ENCODE data around the gene PLEKHA7. TPM values are rescaled to one million over a fixed set of nuclear protein-coding genes. Genes with fewer than 3 reads are reported as not detected.
"Not testable (repeated sequence)": the region's sequence is repeated elsewhere in the genome, so short reads cannot be mapped to it uniquely, and the experiment has no call there.

The PLEKHA7 gene
- polyA plus RNA-seq, 3 donors, result 11.9 to 18.7 (median 16.2) TPM

DNA sequence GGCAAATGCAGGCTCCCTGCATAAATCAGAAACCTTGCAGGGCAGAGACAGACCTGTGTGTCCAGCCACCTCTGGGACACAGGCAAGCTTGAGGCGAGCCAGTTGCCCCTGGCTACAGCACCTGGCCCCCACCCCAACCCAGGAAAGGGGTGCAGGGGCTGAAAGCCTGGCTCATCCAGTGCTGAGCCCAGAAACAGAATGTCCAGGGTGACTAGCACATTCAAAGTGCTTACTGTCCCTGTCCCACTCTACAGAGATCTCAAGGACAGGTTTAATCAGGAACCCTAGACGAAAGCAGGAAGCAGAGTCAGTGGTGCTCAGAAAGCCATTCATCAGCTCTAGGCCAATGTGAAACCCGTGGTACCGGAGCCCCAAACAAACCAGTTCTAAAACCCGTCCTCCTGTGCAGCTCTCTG is 31.9 kb downstream of the PLEKHA7 start:
- H3K27ac ChIP-seq (ENCODE audit: low read depth, low read length), result no peak overlapping the region
- WGBS, 3 donors, result 31 to 66% (median 61%) methylated on average over 5 of the region's 5 CpGs

DNA sequence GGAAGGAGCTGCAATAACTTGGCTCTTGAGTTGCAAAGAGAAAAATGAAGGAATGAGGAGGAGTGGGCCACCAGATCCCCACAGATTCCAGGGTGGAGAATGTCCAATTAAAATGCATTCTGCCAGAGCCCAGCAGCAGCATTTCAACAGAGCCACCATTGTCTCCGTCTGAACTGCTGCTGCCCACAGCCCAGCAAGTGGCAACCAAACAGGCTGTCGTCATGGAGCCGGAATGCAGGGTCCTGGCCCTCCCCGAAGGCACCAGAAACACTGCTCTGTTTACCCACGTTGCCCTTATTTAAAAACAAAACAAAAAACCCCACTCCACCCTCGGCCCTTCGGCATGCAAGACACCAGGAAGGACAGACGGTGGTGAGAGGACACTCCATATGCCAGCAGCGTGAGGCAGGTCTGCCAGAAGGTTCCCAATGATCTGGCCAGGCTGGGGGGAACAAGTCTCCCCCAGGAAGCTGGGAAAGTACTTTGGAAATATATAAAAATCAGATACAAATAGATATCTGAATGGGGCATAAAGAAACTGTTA is 32.5 kb downstream of the PLEKHA7 start:
- WGBS, 3 donors, result 46 to 77% (median 51%) methylated on average over 9 of the region's 9 CpGs
- no peak overlapping the region for H3K27ac ChIP-seq (ENCODE audit: low read depth, low read length)

GRCh38 chr11:16979703-16980622 is 34.3 kb downstream of the PLEKHA7 start:
- 64 to 92% (median 88%) methylated on average over 8 of the region's 8 CpGs for WGBS, 3 donors
- no peak overlapping the region for H3K27ac ChIP-seq (ENCODE audit: low read depth, low read length)

DNA sequence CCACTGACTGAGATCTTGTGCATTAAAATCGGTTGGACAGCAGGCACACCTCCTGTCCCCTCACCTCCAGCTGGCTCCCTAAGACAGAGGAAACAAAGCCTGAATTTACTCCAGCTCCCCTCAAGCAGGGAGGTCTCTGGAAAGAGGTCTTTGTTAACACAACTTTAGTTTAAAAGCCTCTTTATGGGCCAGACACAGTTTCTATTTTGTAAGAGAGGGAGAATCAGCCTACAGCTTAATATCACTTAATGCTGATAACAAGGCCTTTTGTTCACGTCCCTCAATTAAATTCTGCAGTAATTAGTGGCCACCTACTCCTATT is 36.3 kb downstream of the PLEKHA7 start:
- H3K27ac ChIP-seq (ENCODE audit: low read depth, low read length), result no peak overlapping the region
- 71 to 81% (median 80%) methylated on average over 2 of the region's 2 CpGs for WGBS, 3 donors

DNA sequence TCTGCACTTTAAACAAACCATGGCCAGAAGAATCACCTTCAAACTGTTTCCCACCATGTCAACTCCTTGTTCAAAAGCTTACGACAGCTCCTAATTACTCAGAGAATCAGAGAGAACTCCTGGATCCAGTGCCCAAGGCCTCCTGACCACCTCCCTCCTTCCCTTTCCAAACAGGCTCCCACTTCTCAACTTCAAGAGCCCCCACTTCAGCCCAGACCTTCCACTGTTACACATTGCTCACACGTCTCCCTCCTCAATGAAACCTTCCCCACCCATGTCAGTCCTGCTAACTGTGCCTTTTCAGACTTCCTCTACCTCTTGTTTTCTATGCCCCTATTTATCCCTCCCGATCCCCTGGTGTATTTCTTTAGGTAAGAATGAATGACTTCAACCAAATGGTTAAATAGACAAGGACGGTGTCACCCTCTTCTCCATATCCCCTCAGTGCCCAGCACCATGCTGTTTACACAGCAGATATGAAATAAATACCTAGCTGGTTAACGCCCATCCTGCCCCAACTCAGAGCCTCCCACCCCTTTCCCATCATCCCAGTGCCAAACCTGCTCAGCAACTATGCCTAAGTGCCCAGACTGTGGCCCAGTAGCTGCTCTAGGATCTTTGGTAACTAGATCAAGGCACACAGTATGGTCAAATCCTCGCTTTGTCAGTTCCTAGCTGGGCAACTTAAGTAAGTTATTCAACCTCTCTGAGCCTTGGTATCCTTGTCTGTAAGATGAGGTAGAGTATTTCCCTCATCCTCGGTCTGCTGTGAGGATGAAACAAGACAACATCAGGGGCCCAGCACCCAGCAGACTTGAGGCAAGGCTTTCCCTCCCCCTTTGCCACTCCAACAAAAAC is 36.8 kb downstream of the PLEKHA7 start:
- H3K27ac ChIP-seq (ENCODE audit: low read depth, low read length), result no peak overlapping the region

DNA sequence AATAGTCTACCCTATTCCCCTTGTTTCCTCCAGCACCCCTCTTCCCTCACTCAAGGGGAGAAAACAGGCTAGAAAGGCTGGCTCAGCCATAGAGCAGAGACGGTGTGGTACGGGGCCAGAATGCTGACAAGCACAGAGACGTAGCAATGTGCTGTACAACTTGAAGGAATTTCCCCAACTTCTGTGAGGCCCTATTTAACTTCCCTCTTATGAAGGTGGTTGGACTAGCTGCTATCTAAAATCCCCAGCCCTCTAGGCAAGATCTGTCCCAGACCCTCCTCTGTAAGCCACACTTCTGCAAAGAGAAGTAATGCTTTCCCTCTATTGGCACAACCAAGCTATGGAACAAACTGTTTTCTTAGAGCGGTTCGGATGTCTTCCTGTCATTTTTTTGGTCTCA is 37.8 kb downstream of the PLEKHA7 start:
- 60 to 85% (median 65%) methylated on average over 5 of the region's 5 CpGs for WGBS, 3 donors
- no peak overlapping the region for H3K27ac ChIP-seq (ENCODE audit: low read depth, low read length)

More for the DNA sequence above, 36.8 kb downstream of the PLEKHA7 start:
- WGBS, 3 donors, result 79 to 88% (median 86%) methylated on average over 7 of the region's 7 CpGs

GRCh38 chr11:16975906-16976305 is 38.3 kb downstream of the PLEKHA7 start:
- H3K27ac ChIP-seq (ENCODE audit: low read depth, low read length), result no peak overlapping the region
- 69 to 79% (median 77%) methylated on average over 1 of the region's 1 CpG for WGBS, 3 donors

GRCh38 chr11:16973338-16973964 is 40.8 kb downstream of the PLEKHA7 start:
- WGBS, 3 donors, result 61 to 89% (median 62%) methylated on average over 3 of the region's 3 CpGs
- H3K27ac ChIP-seq (ENCODE audit: low read depth, low read length), result no peak overlapping the region

- no peak overlapping the region for H3K27ac ChIP-seq (ENCODE audit: low read depth, low read length)
- 65 to 71% (median 67%) methylated on average over 5 of the region's 5 CpGs for WGBS, 3 donors
These were observed 44.9 kb downstream of the PLEKHA7 start for GRCh38 chr11:16969010-16969999.

DNA sequence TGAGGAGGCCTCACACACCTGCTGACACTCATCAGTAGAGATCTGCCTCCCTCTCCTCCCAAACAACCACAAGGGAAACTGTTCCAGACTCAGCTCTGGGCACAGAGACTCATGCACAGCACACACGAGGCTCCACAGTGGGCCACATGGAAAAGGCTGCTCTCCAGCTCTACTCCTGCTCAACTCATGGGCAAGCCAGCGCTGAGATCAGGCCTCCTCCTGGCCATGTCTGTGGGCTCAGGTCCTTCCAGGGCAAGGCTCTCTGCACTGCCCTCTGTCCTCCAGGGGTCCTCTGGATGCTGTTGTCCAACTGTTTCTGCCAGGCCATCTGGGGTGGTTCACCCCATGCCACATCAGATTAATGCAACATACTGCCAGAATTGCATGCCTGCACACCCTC is 46.0 kb downstream of the PLEKHA7 start:
- WGBS, 3 donors, result 79 to 90% (median 83%) methylated on average over 2 of the region's 2 CpGs
- no peak overlapping the region for H3K27ac ChIP-seq (ENCODE audit: low read depth, low read length)

DNA sequence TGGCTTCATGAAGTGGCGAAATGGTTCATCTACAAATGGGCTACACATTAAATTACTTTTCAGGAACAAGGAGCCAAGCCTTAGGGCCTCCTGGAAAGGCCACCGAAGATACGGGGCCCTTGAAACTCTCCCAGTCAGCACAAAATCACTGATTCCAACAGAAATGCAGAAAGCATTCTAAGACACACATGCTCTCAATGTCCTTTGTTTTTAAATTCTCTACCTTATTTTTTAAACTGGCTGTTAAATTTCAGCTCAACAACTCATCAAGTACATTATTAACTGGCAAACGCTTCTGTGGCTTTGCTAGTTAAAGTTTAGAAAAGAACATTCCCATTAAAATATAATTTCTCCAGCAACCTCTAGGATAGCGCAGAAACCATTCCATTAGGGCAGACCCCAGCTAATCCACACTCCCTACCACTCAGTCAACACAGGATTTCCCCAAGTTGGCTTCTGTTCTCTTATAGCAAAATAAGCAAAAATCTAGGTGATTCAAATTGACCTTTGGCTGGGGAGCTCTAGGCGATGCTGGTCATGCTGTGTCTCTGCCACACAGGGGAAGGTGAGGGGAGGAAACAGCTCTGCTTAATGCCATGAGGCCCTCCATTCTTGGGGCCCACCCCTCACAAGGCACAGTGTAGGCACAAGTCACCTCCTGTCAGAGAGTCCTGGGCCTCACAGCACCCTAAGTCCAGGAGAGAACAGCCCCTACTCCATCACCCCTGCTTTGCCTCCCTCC is 47.1 kb downstream of the PLEKHA7 start:
- no peak overlapping the region for H3K27ac ChIP-seq (ENCODE audit: low read depth, low read length)

DNA sequence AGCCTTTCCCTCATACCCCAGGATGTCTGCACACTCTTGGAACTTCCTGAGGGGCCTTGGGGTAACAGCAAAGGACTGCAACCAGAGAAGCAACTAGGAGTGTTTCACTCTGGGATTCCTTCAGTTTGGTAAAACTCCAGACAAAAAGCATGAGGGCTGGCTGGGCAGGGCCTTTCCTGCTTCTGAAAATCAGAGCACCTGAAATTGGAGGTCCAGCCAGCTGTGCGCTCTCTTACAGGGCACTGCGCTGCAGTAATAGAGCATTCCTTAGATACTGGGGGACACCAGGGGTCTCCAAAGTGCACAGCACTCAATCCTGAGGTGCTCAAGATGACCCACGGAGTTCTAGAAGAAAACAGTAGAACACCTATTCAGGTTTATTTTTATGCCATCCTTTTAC is 49.7 kb downstream of the PLEKHA7 start:
- WGBS, 3 donors, result 91 to 99% (median 93%) methylated on average over 3 of the region's 3 CpGs
- no peak overlapping the region for H3K27ac ChIP-seq (ENCODE audit: low read depth, low read length)

More for the DNA sequence above, 47.1 kb downstream of the PLEKHA7 start:
- WGBS, 3 donors, result 58 to 92% (median 85%) methylated on average over 6 of the region's 6 CpGs

DNA sequence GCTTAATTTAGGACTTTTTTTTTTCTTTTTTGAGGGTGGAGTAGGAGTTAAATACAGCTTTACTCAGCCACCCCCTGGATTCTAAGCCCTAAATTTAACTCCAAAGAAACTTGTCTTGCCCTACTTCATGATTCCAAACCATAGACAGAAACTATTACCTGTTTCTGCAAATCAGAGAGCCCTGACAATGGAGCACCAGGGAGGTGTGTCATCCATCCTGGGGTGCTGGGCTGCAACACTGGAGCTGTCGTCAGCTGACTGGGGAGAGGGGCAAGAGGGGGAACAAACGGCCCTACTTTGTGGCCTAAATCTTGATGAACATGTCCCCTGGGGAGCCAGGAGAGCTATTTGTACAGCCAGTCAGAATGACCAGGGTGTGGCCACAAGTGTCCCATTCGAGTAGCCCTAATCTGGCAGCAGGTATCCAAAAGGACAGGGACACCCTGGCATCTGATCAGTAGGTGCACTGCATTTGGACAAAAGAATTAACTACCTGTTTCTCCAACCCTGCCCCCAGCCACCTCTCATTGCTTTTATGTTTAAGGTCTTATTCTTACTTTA is 50.8 kb downstream of the PLEKHA7 start:
- no peak overlapping the region for H3K27ac ChIP-seq (ENCODE audit: low read depth, low read length)
- WGBS, 3 donors, result 74 to 80% (median 78%) methylated on average over 3 of the region's 3 CpGs

DNA sequence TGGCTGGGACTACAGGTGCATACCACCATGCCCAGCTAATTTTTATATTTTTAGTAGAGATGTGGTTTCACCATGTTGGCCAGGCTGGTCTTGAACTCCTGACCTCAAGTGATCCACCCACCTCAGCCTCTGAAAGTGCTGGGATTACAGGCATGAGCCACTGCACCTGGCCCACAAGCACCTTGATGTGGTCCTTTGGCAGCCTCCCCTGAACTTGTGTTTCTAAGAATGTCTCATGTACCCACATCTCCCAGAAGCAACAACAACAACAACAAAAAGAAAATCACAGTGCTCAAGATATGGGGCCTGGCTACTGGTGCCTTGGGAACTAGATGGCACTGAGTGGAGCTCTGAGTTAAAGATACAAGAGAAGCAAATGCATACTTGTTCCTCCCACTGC is 51.6 kb downstream of the PLEKHA7 start:
- H3K27ac ChIP-seq (ENCODE audit: low read depth, low read length), result not testable (repeated sequence)

GRCh38 chr11:16962146-16962545 is 52.1 kb downstream of the PLEKHA7 start:
- H3K27ac ChIP-seq (ENCODE audit: low read depth, low read length), result no peak overlapping the region
- WGBS, 3 donors, result 68 to 78% (median 74%) methylated on average over 5 of the region's 5 CpGs

- H3K27ac ChIP-seq (ENCODE audit: low read depth, low read length), result no peak overlapping the region
- WGBS, 3 donors, result 58 to 79% (median 76%) methylated on average over 5 of the region's 5 CpGs
These were observed 54.0 kb downstream of the PLEKHA7 start for GRCh38 chr11:16960250-16960649.

- 69 to 93% (median 89%) methylated on average over 4 of the region's 4 CpGs for WGBS, 3 donors
These were observed 54.6 kb downstream of the PLEKHA7 start for GRCh38 chr11:16959602-16960001.

More at GRCh38 chr11:16959602-16960001, 54.6 kb downstream of the PLEKHA7 start:
- H3K27ac ChIP-seq (ENCODE audit: low read depth, low read length), result no peak overlapping the region
